SK-N-SH (cell line): ENCODE data around the gene FAM151A. TPM values are rescaled to one million over a fixed set of nuclear protein-coding genes. Genes with fewer than 3 reads are reported as not detected.

Source experiments
- CTCF ChIA-PET: fragments of 300-600, 350-600 bp; formaldehyde crosslinking; extraction: SDS; loops from one replicate; lab custom pipeline; 2021; lab: Yijun Ruan, JAX
- POLR2A ChIA-PET: fragments of 350-600 bp; sonication (Branson Sonifier 250); formaldehyde crosslinking; extraction: SDS; loops from one replicate; lab custom pipeline; 2020; ENCODE audit warnings: antibody characterized with exemption, inconsistent platforms; lab: Yijun Ruan, JAX
- DNase-seq: peaks from one replicate; pipeline ENCODE4 v3.0.0; 2012
- H2AFZ ChIP-seq: fragments of 200-600 bp; sonication (generic); 2 replicates; pipeline ENCODE4 v1.8.1; 2016; ENCODE audit warnings: antibody characterized with exemption, mild to moderate bottlenecking, low read depth
- H3F3A ChIP-seq: fragments of 200-600 bp; sonication (generic); replicated peaks from 2 replicates; pipeline ENCODE3; 2016; ENCODE audit warnings: antibody characterized with exemption, mild to moderate bottlenecking; ENCODE audit not compliant: insufficient read depth
- H3K27ac ChIP-seq, 2 experiments: fragments of 200-500 bp in 1 of 2; fragments of 200-600 bp in 1 of 2; sonication (Bioruptor generic) in 1 of 2; sonication (generic), shearing (Covaris generic) in 1 of 2; 2 replicates each; pipeline versions ENCODE4 v1.5.1 to v1.6.1; 2014 to 2016; ENCODE audit warnings: low read depth in 2 of 2, inconsistent platforms in 1 of 2, low read length in 1 of 2, mild to moderate bottlenecking in 1 of 2, mixed read lengths in 1 of 2
- H3K27me3 ChIP-seq: fragments of 200-600 bp; sonication (generic), shearing (Covaris generic); 2 replicates; pipeline ENCODE4 v1.6.1; 2016; ENCODE audit warnings: mixed run types; ENCODE audit not compliant: insufficient read depth
- H3K36me3 ChIP-seq, 2 experiments: fragments of 200-500 bp in 1 of 2; fragments of 200-600 bp in 1 of 2; sonication (Bioruptor generic) in 1 of 2; sonication (generic) in 1 of 2; replicated peaks in 1 of 2; 2 replicates each; pipeline versions ENCODE3 to v1.5.1; 2014 to 2016; ENCODE audit warnings: low read length in 1 of 2, mild to moderate bottlenecking in 1 of 2; ENCODE audit not compliant: insufficient read depth in 2 of 2, control insufficient read depth in 1 of 2
- H3K4me1 ChIP-seq, 2 experiments: fragments of 200-500 bp in 1 of 2; fragments of 200-600 bp in 1 of 2; sonication (Bioruptor generic) in 1 of 2; sonication (generic), shearing (Covaris generic) in 1 of 2; 2 replicates each; pipeline versions ENCODE4 v1.5.1 to v1.6.1; 2014 to 2016; ENCODE audit warnings: low read depth in 1 of 2, low read length in 1 of 2, mixed run types in 1 of 2; ENCODE audit not compliant: insufficient read depth in 2 of 2, control insufficient read depth in 1 of 2
- H3K4me2 ChIP-seq: fragments of 200-600 bp; sonication (generic), shearing (Covaris generic); 2 replicates; pipeline ENCODE4 v1.6.1; 2017; ENCODE audit warnings: mixed run types
- H3K4me3 ChIP-seq, 2 experiments: fragments of 200-500 bp in 1 of 2; fragments of 200-600 bp in 1 of 2; sonication (Bioruptor generic) in 1 of 2; sonication (generic), shearing (Covaris generic) in 1 of 2; 2 replicates each; pipeline versions ENCODE4 v1.5.1 to v1.8.1; 2014 to 2016; ENCODE audit warnings: low read depth in 2 of 2, inconsistent platforms in 1 of 2, low read length in 1 of 2, mild to moderate bottlenecking in 1 of 2, mixed read lengths in 1 of 2, moderate library complexity in 1 of 2
- H3K79me2 ChIP-seq: fragments of 200-600 bp; sonication (generic); 2 replicates; pipeline ENCODE4 v1.8.1; 2017; ENCODE audit warnings: mild to moderate bottlenecking; ENCODE audit not compliant: insufficient read depth
- H3K9ac ChIP-seq: fragments of 200-600 bp; sonication (generic); 2 replicates; pipeline ENCODE4 v1.6.1; 2017; ENCODE audit warnings: mixed run types
- H3K9me2 ChIP-seq: fragments of 200-600 bp; sonication (generic); 2 replicates; pipeline ENCODE4 v1.6.1; 2017; ENCODE audit warnings: mixed run types
- H3K9me3 ChIP-seq: fragments of 200-600 bp; sonication (generic); 2 replicates; pipeline ENCODE4 v1.6.1; 2017; ENCODE audit warnings: mixed run types, mild to moderate bottlenecking, moderate library complexity
- H4K20me1 ChIP-seq: fragments of 200-600 bp; sonication (generic); 2 replicates; pipeline ENCODE4 v1.6.1; 2017; ENCODE audit warnings: mild to moderate bottlenecking, mixed run types; ENCODE audit not compliant: insufficient read depth
- EP300 ChIP-seq, 2 experiments: IDR thresholded peaks; 2 replicates each; pipeline versions ENCODE4 v1.4.0 to v1.6.1; 2012; ENCODE audit warnings: borderline replicate concordance in 1 of 2, low read depth in 1 of 2, low read length in 1 of 2
- FOXJ3 ChIP-seq: sonication (generic); formaldehyde crosslinking; IDR thresholded peaks from 2 replicates; pipeline ENCODE4 v1.5.1; 2020; ENCODE audit warnings: mild to moderate bottlenecking, missing genetic modification reagents
- IRF3 ChIP-seq: fragments of 150-350 bp; IDR thresholded peaks from 2 replicates; pipeline ENCODE4 v1.6.1; 2016; ENCODE audit warnings: mild to moderate bottlenecking, low read depth, low read length
- MXI1 ChIP-seq: IDR thresholded peaks from 2 replicates; pipeline ENCODE4 v1.6.1; 2012; ENCODE audit warnings: mild to moderate bottlenecking, low read depth, low read length, improper control_type of control experiment
- NFIC ChIP-seq: IDR thresholded peaks from 2 replicates; pipeline ENCODE4 v1.4.0; 2012; ENCODE audit warnings: borderline replicate concordance
- PBX3 ChIP-seq: IDR thresholded peaks from 2 replicates; pipeline ENCODE4; 2012
- POLR2AphosphoS5 ChIP-seq: IDR thresholded peaks from 2 replicates; pipeline ENCODE4 v1.6.1; 2012; ENCODE audit warnings: low read depth, low read length
- RCOR1 ChIP-seq: fragments of 150-350 bp; IDR thresholded peaks from 2 replicates; pipeline ENCODE4 v1.6.1; 2017; ENCODE audit warnings: antibody characterized with exemption, low read length
- REST ChIP-seq: IDR thresholded peaks from 2 replicates; pipeline ENCODE4 v1.6.1; 2012; ENCODE audit warnings: mild to moderate bottlenecking, low read depth, low read length, moderate library complexity
- RFX5 ChIP-seq: IDR thresholded peaks from 2 replicates; pipeline ENCODE4 v1.6.1; 2012; ENCODE audit warnings: mild to moderate bottlenecking, improper control_type of control experiment, low read length
- RXRA ChIP-seq: IDR thresholded peaks from 2 replicates; pipeline ENCODE4 v1.4.0; 2012; ENCODE audit warnings: low read depth, mild to moderate bottlenecking, borderline replicate concordance
- SIN3A ChIP-seq: IDR thresholded peaks from 2 replicates; pipeline ENCODE4 v1.6.1; 2012; ENCODE audit warnings: low read depth, mild to moderate bottlenecking, low read length, moderate library complexity, borderline replicate concordance
- TEAD4 ChIP-seq: IDR thresholded peaks from 2 replicates; pipeline ENCODE4 v1.4.0; 2012; ENCODE audit warnings: mild to moderate bottlenecking, borderline replicate concordance; ENCODE audit not compliant: insufficient read depth
- WGBS: methylation state at CpG from one replicate; pipeline ENCODE4 v1.1.6; 2017; ENCODE audit warnings: low lambda C conversion rate; 5-methylcytosine and 5-hydroxymethylcytosine counted together
- polyA plus RNA-seq, 3 experiments: library from polyadenylated mRNA; depleted of rRNA; stranded (reverse); fragments of >200 nt; gene quantifications; 2 replicates each; pipeline ENCODE4 v1.2.3, GENCODE V29; 2012

The FAM151A gene
- polyA plus RNA-seq, 1 of the 3 experiments (the other 2 are of a cell fraction): not detected

GRCh38 chr1:54565113-54565501, 58.2 kb downstream of the FAM151A start:
- H3K4me2 ChIP-seq: no peak overlapping the region
- no peak overlapping the region for H3K9ac ChIP-seq
- ChIA-PET CTCF (interaction anchor here (0.7 to 1.0 kb wide), 4 partner anchors 14 to 484 kb away, joined by 3 read pairs; partner anchors contain the start of gene ACOT11), POLR2A (interaction anchor here (1.6 kb wide), 1 partner anchor 17 kb away, joined by 3 read pairs; the partner anchor contains the start of gene ACOT11)
- H3F3A ChIP-seq: no peaks in the 10 kb centered on the region
- TF ChIP-seq RCOR1: no peak
- TF ChIP-seq MXI1: no peak
- TF ChIP-seq FOXJ3: no peak
- TF ChIP-seq RXRA: no peak
- no peak for TF ChIP-seq EP300 (IDR thresholded peaks at IDR 0.05; ENCODE audit: borderline replicate concordance in 1 of 2, low read depth in 1 of 2, low read length in 1 of 2)
- no peak for TF ChIP-seq REST
- TF ChIP-seq NFIC: no peak
- no peak for TF ChIP-seq TEAD4
- TF ChIP-seq, all 33 proteins: peak for 0
- no peak overlapping the region for H3K4me3 ChIP-seq
- H3K4me1 ChIP-seq: peaks cover 0 to 8% of the 10 kb centered on the region in 2 experiments; a peak in 2 of 4 replicates
- DNase-seq: no peak
- H2AFZ ChIP-seq: no peak overlapping the region
- no peaks in the 10 kb centered on the region for H3K79me2 ChIP-seq
- no peaks in the 10 kb centered on the region for H3K9me2 ChIP-seq
- WGBS: 92% methylated on average over 3 of the region's 4 CpGs
- H3K36me3 ChIP-seq: no peaks in the 10 kb centered on the region
- H3K27ac ChIP-seq: no peak overlapping the region
- no peaks in the 10 kb centered on the region for H3K27me3 ChIP-seq
- H4K20me1 ChIP-seq: no peaks in the 10 kb centered on the region
- no peaks in the 10 kb centered on the region for H3K9me3 ChIP-seq

GRCh38 chr1:54564312-54565112, 58.8 kb downstream of the FAM151A start:
- Histone ChIP-seq H3K27ac (no peak overlapping the region), H3K9me2 (no peaks in the 10 kb centered on the region), H3K27me3 (no peaks in the 10 kb centered on the region), H3K9ac (no peak overlapping the region), H3K4me1 (peaks cover 0 to 9% of the 10 kb centered on the region in 2 experiments; a peak in 2 of 4 replicates), H2AFZ (no peak overlapping the region), H3K9me3 (no peaks in the 10 kb centered on the region), H3K36me3 (no peaks in the 10 kb centered on the region), H3F3A (no peaks in the 10 kb centered on the region), H3K4me2 (no peak overlapping the region), H4K20me1 (no peaks in the 10 kb centered on the region), H3K4me3 (no peak overlapping the region), H3K79me2 (no peaks in the 10 kb centered on the region)
- 93% methylated on average over 16 of the region's 17 CpGs for whole genome bisulfite sequencing
- ChIA-PET CTCF (no interaction called here), POLR2A (interaction anchor here (1.6 kb wide), 1 partner anchor 16 kb away, joined by 3 read pairs; the partner anchor contains the start of gene ACOT11)
- no peak for DNase-seq
- no peak for TF ChIP-seq MXI1
- no peak for TF ChIP-seq EP300 (IDR thresholded peaks at IDR 0.05; ENCODE audit: borderline replicate concordance in 1 of 2, low read depth in 1 of 2, low read length in 1 of 2)
- TF ChIP-seq REST: no peak
- TF ChIP-seq NFIC: no peak
- no peak for TF ChIP-seq PBX3
- TF ChIP-seq RCOR1: no peak
- TF ChIP-seq IRF3: no peak
- no peak for TF ChIP-seq RFX5
- TF ChIP-seq POLR2AphosphoS5: no peak
- TF ChIP-seq TEAD4: no peak
- no peak for TF ChIP-seq SIN3A
